ENCODE measurements around the gene HDAC4. TPM values are rescaled to one million over a fixed set of nuclear protein-coding genes. Genes with fewer than 3 reads are reported as not detected.

HDAC4 gene
- total and polyA plus RNA-seq, 12 donors: 3.7 to 40.0 (median 25.5) TPM

DNA sequence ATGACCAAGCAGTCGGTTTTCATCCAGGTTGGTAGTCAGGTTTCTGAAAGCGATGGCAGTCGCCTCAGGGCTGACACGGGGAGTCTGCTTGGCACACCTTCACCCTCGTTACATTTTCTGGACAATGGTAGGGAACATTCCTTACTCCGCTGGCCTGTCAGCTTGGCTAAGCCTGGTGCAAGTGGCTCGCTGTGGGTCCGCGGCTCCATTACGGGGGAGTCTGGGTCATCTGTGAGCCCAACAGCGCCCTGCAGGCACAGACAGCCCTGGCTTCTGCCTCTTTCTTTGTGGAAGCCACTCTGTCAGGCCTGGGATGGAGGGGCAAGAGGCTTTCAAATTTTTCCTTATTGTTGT, 95.6 kb downstream of the HDAC4 start:
- 71 to 80% methylated on average over 11 of the region's 11 CpGs for WGBS, 2 donors
- intact Hi-C loops (cut with DNase I): loop anchor here in 1 of 10 donors (10.0 kb wide), 1 partner anchor 90 kb away; no protein-coding TSS in a partner anchor
- no peak for TF ChIP-seq CTCF (IDR thresholded peaks at IDR 0.05)
- ATAC-seq (peak in 1 of 8 donors; percentile 39), DNase-seq (no peak)
- Histone ChIP-seq H3K4me3 (no peak overlapping the region), H3K27ac (peak overlapping the region in 8 of 10 donors; percentile 22 to 91 (median 48)), H3K9me3 (no peaks in the 10 kb centered on the region), H3K4me1 (peaks cover 29 to 93% (median 75%) of the 10 kb centered on the region in 9 donors), H3K36me3 (no peaks in the 10 kb centered on the region), H3K27me3 (no peaks in the 10 kb centered on the region)

DNA sequence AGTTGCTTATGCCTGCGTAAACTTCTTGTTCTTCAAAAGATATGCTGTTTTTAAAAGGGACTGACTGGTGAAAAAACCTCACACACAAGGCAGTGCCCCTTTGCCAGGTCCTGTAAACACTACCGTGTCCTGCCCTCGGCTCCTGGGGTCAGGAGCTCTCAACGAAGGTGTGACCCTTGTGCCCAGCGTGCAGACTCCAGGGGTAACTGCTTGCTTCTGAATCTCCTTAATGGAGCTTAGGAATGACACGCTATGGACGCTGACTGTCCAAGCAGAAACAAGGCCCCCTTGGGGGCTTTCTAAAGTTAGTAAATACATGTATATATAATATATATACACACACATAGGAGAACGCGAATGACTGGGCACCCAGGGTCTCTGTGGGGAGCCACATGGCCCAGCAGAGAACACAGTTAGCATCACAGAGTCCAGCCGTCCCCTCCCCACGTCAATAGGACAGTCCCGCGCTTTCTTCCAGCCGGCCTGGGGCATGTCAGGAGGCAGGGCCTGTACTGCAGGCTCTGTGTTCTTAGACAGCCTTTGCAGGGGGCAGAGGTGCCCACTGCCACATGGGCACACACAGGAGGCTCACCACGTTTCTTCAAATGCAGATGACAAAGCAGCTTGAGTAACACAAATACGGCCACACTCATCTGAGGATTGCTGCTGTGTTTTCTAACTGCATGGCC, 96.1 kb downstream of the HDAC4 start:
- 80 to 85% methylated on average over 16 of the region's 16 CpGs for WGBS, 2 donors
- Histone ChIP-seq H3K27me3 (no peaks in the 10 kb centered on the region), H3K36me3 (no peaks in the 10 kb centered on the region), H3K4me3 (no peak overlapping the region), H3K27ac (peak overlapping the region in 8 of 10 donors; percentile 22 to 91 (median 48)), H3K4me1 (peaks cover 24 to 88% (median 75%) of the 10 kb centered on the region in 9 donors), H3K9me3 (no peaks in the 10 kb centered on the region)
- no peak for TF ChIP-seq CTCF (IDR thresholded peaks at IDR 0.05)
- intact Hi-C loops (cut with DNase I): loop anchor here in 1 of 10 donors (10.0 kb wide), 1 partner anchor 90 kb away; no protein-coding TSS in a partner anchor
- ATAC-seq (no peak), DNase-seq (no peak)

- no peaks in the 10 kb centered on the region for H3K36me3 ChIP-seq
- peaks cover 19 to 88% (median 69%) of the 10 kb centered on the region in 9 donors for H3K4me1 ChIP-seq
- H3K9me3 ChIP-seq: no peaks in the 10 kb centered on the region
- DNase-seq (no peak), ATAC-seq (no peak)
- WGBS, 2 donors: 87 to 89% methylated on average over 21 of the region's 21 CpGs
- H3K27me3 ChIP-seq: no peaks in the 10 kb centered on the region
- intact Hi-C loops (cut with DNase I): loop anchor here in 1 of 10 donors (10.0 kb wide), 1 partner anchor 91 kb away; no protein-coding TSS in a partner anchor
- TF ChIP-seq CTCF (IDR thresholded peaks at IDR 0.05): no peak
- H3K4me3 ChIP-seq: no peak overlapping the region
- H3K27ac ChIP-seq: peak overlapping the region in 7 of 10 donors; percentile 9 to 91 (median 35)
Observed at GRCh38 chr2:239303711-239304532, 96.9 kb downstream of the HDAC4 start.

DNA sequence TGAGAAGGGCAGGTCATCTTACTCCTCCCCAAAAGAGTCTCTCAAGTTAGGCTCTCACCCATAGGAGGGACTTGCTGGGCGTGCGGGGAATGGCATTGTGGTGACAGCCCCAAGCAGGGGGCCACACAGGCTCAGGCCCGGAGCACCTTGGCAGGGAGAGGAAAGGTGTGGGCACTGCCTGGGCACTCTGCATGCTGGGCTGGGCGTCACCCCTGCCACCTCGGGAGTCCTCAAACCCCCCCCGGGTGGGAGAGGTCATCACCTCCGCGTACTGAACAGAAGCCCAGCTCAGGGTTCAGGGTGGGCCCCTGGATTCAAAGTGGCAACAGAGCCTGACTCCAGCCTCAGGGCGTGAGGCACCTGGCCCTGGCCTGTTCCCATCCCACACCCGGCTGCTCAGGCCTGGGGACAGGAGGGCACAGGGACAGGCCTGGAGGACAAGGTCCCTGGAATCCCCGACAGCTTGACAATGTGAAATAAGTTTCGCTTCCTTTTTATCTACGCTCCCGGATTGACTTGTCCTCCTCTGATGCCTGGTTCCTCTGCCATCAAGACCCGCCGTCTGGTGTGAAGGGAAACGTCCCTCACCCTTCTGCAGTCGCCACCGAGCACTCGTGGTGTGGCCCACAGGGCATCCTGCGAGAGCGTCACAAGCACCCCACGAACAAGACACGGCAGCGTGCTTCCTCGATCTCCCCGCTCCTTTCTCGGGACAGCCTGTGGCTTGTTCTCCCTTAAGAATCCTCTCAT, 97.8 kb downstream of the HDAC4 start:
- Histone ChIP-seq H3K27me3 (no peaks in the 10 kb centered on the region), H3K36me3 (no peaks in the 10 kb centered on the region), H3K9me3 (no peaks in the 10 kb centered on the region), H3K27ac (peak overlapping the region in 7 of 10 donors; percentile 28 to 68 (median 42)), H3K4me3 (no peak overlapping the region), H3K4me1 (peaks cover 12 to 85% (median 67%) of the 10 kb centered on the region in 9 donors)
- TF ChIP-seq CTCF (IDR thresholded peaks at IDR 0.05): no peak
- ATAC-seq (peak in 4 of 8 donors; percentile 2 to 14 (median 10)), DNase-seq (no peak)
- intact Hi-C loops (cut with DNase I): loop anchor here in 1 of 10 donors (10.0 kb wide), 1 partner anchor 92 kb away; no protein-coding TSS in a partner anchor
- WGBS, 2 donors: 90% methylated on average over 28 of the region's 28 CpGs
